ENCODE measurements around the gene MATCAP1. TPM values are rescaled to one million over a fixed set of nuclear protein-coding genes. Genes with fewer than 3 reads are reported as not detected.

The MATCAP1 gene
- total RNA-seq, 3 donors from 2014 or later = 24.8 to 35.1 (median 29.2) TPM

GRCh38 chr16:67191995-67192681 is 8.4 kb upstream of the MATCAP1 start, which contains the start of gene E2F4:
Gene E2F4, plus strand, starts transcription at chr16:67192155. Its CDS starts 73 bp downstream, at chr16:67192228.
- Histone ChIP-seq H3K4me3 (peak within 1 kb of the TSS; percentile 93), H3K4me1 (ENCODE audit: low read depth) (peaks cover 24% of the 10 kb centered on the region), H3K36me3 (ENCODE audit: low read depth) (peaks cover 8% of the 10 kb centered on the region), H3K9me3 (no peaks in the 10 kb centered on the region)
- no peak for TF ChIP-seq CTCF (IDR thresholded peaks at IDR 0.05)
- DNase-seq (peak; percentile 91 to 94 (median 94)), ATAC-seq (peak; percentile 97)
- intact Hi-C loops (cut with DNase I, micrococcal nuclease) = no loop called here

- Histone ChIP-seq H3K4me1 (ENCODE audit: low read depth) (peaks cover 24% of the 10 kb centered on the region), H3K4me3 (peak overlapping the region; percentile 93), H3K9me3 (no peaks in the 10 kb centered on the region), H3K36me3 (ENCODE audit: low read depth) (peaks cover 7% of the 10 kb centered on the region)
- DNase-seq (no peak), ATAC-seq (no peak)
- no peak for TF ChIP-seq CTCF (IDR thresholded peaks at IDR 0.05)
- intact Hi-C loops (cut with DNase I, micrococcal nuclease) = no loop called here
These were observed 7.7 kb upstream of the MATCAP1 start for GRCh38 chr16:67191411-67191994.

GRCh38 chr16:67190448-67191399 is 7.0 kb upstream of the MATCAP1 start:
- H3K4me1 ChIP-seq (ENCODE audit: low read depth) = peaks cover 25% of the 10 kb centered on the region
- H3K36me3 ChIP-seq (ENCODE audit: low read depth) = peaks cover 3% of the 10 kb centered on the region
- ATAC-seq (peak; percentile 29), DNase-seq (no peak)
- H3K9me3 ChIP-seq = no peaks in the 10 kb centered on the region
- no peak for TF ChIP-seq CTCF (IDR thresholded peaks at IDR 0.05)
- intact Hi-C loops (cut with DNase I, micrococcal nuclease) = no loop called here
- H3K4me3 ChIP-seq = no peak overlapping the region

GRCh38 chr16:67190041-67190440 is 6.3 kb upstream of the MATCAP1 start, which contains the start of gene EXOC3L1:
Gene EXOC3L1, minus strand, starts transcription at chr16:67190136. Its CDS starts 460 bp downstream, at chr16:67189676.
- no peak within 1 kb of the TSS for H3K4me3 ChIP-seq

More at GRCh38 chr16:67190041-67190440, 6.3 kb upstream of the MATCAP1 start, which contains the start of gene EXOC3L1:
- DNase-seq (no peak), ATAC-seq (no peak)
- H3K36me3 ChIP-seq (ENCODE audit: low read depth) = no peaks in the 10 kb centered on the region
- intact Hi-C loops (cut with DNase I, micrococcal nuclease) = no loop called here
- H3K4me1 ChIP-seq (ENCODE audit: low read depth) = peaks cover 30% of the 10 kb centered on the region
- no peaks in the 10 kb centered on the region for H3K9me3 ChIP-seq
- TF ChIP-seq CTCF (IDR thresholded peaks at IDR 0.05) = no peak
